Liver (tissue), 9 donors: ENCODE results near the gene CUX1. TPM values are rescaled to one million over a fixed set of nuclear protein-coding genes. Genes with fewer than 3 reads are reported as not detected.
"Not testable (repeated sequence)": the region's sequence is repeated elsewhere in the genome, so short reads cannot be mapped to it uniquely, and the experiment has no call there.

Experiments
- DNase-seq: peaks from one replicate; pipeline ENCODE4 v3.0.0-alpha.2; 2017; ENCODE audit warnings: low spot score
- H3K27ac ChIP-seq, 2 donors: one replicate each; pipeline ENCODE4 v1.7.0; 2013; ENCODE audit warnings: inconsistent platforms in 2 of 2, low read length in 2 of 2, control low read depth in 1 of 2, low read depth in 1 of 2, mild to moderate bottlenecking in 1 of 2
- H3K27me3 ChIP-seq, 4 donors: one replicate each; pipeline versions ENCODE4 v1.6.1 to v1.7.0; 2013; ENCODE audit warnings: low read length in 3 of 4, inconsistent platforms in 1 of 4, mild to moderate bottlenecking in 1 of 4, moderate library complexity in 1 of 4; ENCODE audit not compliant: control insufficient read depth in 4 of 4, insufficient read depth in 4 of 4
- H3K36me3 ChIP-seq, 4 donors: one replicate each; pipeline versions ENCODE4 v1.6.1 to v1.7.0; 2013; ENCODE audit warnings: low read length in 3 of 4, mild to moderate bottlenecking in 3 of 4, low read depth in 1 of 4, moderate library complexity in 1 of 4; ENCODE audit not compliant: control insufficient read depth in 4 of 4, insufficient read depth in 3 of 4
- H3K4me1 ChIP-seq, 4 donors: one replicate each; pipeline versions ENCODE4 v1.6.1 to v1.7.0; 2013; ENCODE audit warnings: low read length in 3 of 4, mild to moderate bottlenecking in 3 of 4, moderate library complexity in 1 of 4; ENCODE audit not compliant: control insufficient read depth in 4 of 4, insufficient read depth in 4 of 4
- H3K4me3 ChIP-seq, 3 donors: one replicate each; pipeline versions ENCODE4 v1.6.1 to v1.7.0; 2013; ENCODE audit warnings: low read length in 3 of 3, control low read depth in 1 of 3, low read depth in 1 of 3, mild to moderate bottlenecking in 1 of 3
- H3K9ac ChIP-seq, 2 donors: one replicate each; pipeline ENCODE4 v1.7.0; 2013; ENCODE audit warnings: low read length in 2 of 2, mild to moderate bottlenecking in 2 of 2, moderate library complexity in 2 of 2, control low read depth in 1 of 2, low read depth in 1 of 2
- H3K9me3 ChIP-seq, 4 donors: one replicate each; pipeline versions ENCODE4 v1.6.1 to v1.7.0; 2013; ENCODE audit warnings: low read length in 3 of 4; ENCODE audit not compliant: control insufficient read depth in 4 of 4
- FOXA1 ChIP-seq: IDR thresholded peaks from 2 replicates; pipeline ENCODE4 v1.6.1; 2016; ENCODE audit warnings: antibody characterized with exemption
- FOXA2 ChIP-seq: IDR thresholded peaks from 2 replicates; pipeline ENCODE4 v1.6.1; 2016; ENCODE audit warnings: antibody characterized with exemption
- GABPA ChIP-seq, 2 donors: IDR thresholded peaks in 1 of 2; conservative IDR thresholded peaks in 1 of 2; 2 replicates each; pipeline ENCODE4 v1.6.1; 2016; ENCODE audit warnings: antibody characterized with exemption in 2 of 2, mild to moderate bottlenecking in 1 of 2, moderate library complexity in 1 of 2
- HNF4A ChIP-seq, 2 donors: conservative IDR thresholded peaks; 2 replicates each; pipeline ENCODE4 v1.6.1; 2016; ENCODE audit warnings: antibody characterized with exemption in 2 of 2, mild to moderate bottlenecking in 2 of 2
- HNF4G ChIP-seq: IDR thresholded peaks from 2 replicates; pipeline ENCODE4 v1.6.1; 2016; ENCODE audit warnings: antibody characterized with exemption
- JUND ChIP-seq, 2 donors: IDR thresholded peaks; 2 replicates each; pipeline ENCODE4 v1.6.1; 2016; ENCODE audit warnings: antibody characterized with exemption in 2 of 2
- NR2F2 ChIP-seq: IDR thresholded peaks from 2 replicates; pipeline ENCODE4 v1.6.1; 2016; ENCODE audit warnings: antibody characterized with exemption
- RAD21 ChIP-seq, 2 donors: IDR thresholded peaks; 2 replicates each; pipeline ENCODE4 v1.6.1; 2016; ENCODE audit warnings: antibody characterized with exemption in 2 of 2, mild to moderate bottlenecking in 2 of 2
- SP1 ChIP-seq: IDR thresholded peaks from 2 replicates; pipeline ENCODE4 v1.6.1; 2018; ENCODE audit warnings: antibody characterized with exemption, mild to moderate bottlenecking
- YY1 ChIP-seq: IDR thresholded peaks from 2 replicates; pipeline ENCODE4 v1.6.1; 2016; ENCODE audit warnings: antibody characterized with exemption, mild to moderate bottlenecking
- WGBS: extraction: QIAGEN DNeasy Blood & Tissue Kit; methylation state at CpG from one replicate; pipeline ENCODE4 v1.1.7; 2013; 5-methylcytosine and 5-hydroxymethylcytosine counted together
- polyA plus RNA-seq, 2 donors: library from polyadenylated mRNA; stranded (reverse) in 1 of 2; unstranded in 1 of 2; fragments of 200-250 nt in 1 of 2; fragments of >200 nt in 1 of 2; fragmentation: Nextera tagmentation in 1 of 2; extraction: Ambion mirVana in 1 of 2; gene quantifications; one replicate each; pipeline versions ENCODE4 v1.2.1 to v1.2.3, GENCODE V29; 2013 to 2015
- total RNA-seq, 2 donors: library from RNA; depleted of rRNA; stranded (reverse); fragments of >200 nt; gene quantifications; one replicate each; pipeline ENCODE4 v1.2.3, GENCODE V29; 2014
- TF ChIP-seq, protein P1 (sequence below): IDR thresholded peaks from 2 replicates; pipeline ENCODE4 v1.6.1; 2016; ENCODE audit warnings: antibody characterized with exemption
- TF ChIP-seq, protein P2 (sequence below): fragments of 150-350 bp; IDR thresholded peaks from 2 replicates; pipeline ENCODE4 v1.5.1; 2017; ENCODE audit warnings: improper control_type of control experiment, low read depth, low read length; ENCODE audit not compliant: missing input control
- TF ChIP-seq, protein P3 (sequence below): IDR thresholded peaks from 2 replicates; pipeline ENCODE4 v1.6.1; 2016; ENCODE audit warnings: antibody characterized with exemption, mild to moderate bottlenecking
- TF ChIP-seq, protein P4 (sequence below): IDR thresholded peaks from 2 replicates; pipeline ENCODE4 v1.6.1; 2016; ENCODE audit warnings: antibody characterized with exemption
- TF ChIP-seq, protein P5 (sequence below): IDR thresholded peaks from 2 replicates; pipeline ENCODE4 v1.6.1; 2016; ENCODE audit warnings: antibody characterized with exemption
- donor health status: healthy.
- donor health status: healthy.
- donor health status: healthy.
- donor health status: healthy.
- donor health status: healthy.

The CUX1 gene
- total and polyA plus RNA-seq, 4 donors, result 18.6 to 40.6 (median 21.4) TPM

DNA sequence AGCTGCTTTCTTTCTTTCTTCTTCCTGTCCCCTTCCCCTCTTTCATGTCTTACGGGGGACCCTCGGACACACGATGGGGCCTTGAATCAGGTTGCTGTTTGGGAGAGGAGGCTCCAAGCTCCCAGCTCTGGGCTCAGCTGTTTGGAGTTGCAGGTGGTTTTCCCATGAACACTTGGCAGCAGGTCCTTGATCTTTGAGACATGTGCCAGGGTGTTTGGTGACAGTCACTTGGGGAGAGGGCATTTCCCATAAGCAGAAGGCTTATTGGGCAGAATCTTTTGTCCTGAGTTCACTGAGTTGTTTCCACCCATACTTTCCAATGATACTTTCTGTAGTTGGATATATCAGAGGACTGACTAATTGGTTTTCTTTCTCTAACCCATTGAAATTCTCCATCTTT is 364.6 kb downstream of the CUX1 start:
- Histone ChIP-seq H3K9me3 (no peaks in the 10 kb centered on the region), H3K36me3 (peaks cover 8 to 30% (median 12%) of the 10 kb centered on the region in 4 donors), H3K9ac (no peak overlapping the region), H3K4me1 (no peaks in the 10 kb centered on the region), H3K4me3 (no peak overlapping the region), H3K27ac (no peak overlapping the region), H3K27me3 (no peaks in the 10 kb centered on the region)
- WGBS, result 63% methylated on average over 3 of the region's 3 CpGs
- DNase-seq, result no peak
- TF ChIP-seq YY1 (no peak), NR2F2 (no peak), FOXA2 (no peak), RAD21 (IDR thresholded peaks at IDR 0.05) (no peak), SP1 (no peak), GABPA (IDR thresholded peaks at IDR 0.05 in 1 of 2, conservative IDR thresholded peaks at IDR 0.05 in 1 of 2) (no peak), JUND (IDR thresholded peaks at IDR 0.05) (no peak), HNF4G (no peak), FOXA1 (no peak), HNF4A (conservative IDR thresholded peaks at IDR 0.05) (no peak)
- TF ChIP-seq, protein P1, sequence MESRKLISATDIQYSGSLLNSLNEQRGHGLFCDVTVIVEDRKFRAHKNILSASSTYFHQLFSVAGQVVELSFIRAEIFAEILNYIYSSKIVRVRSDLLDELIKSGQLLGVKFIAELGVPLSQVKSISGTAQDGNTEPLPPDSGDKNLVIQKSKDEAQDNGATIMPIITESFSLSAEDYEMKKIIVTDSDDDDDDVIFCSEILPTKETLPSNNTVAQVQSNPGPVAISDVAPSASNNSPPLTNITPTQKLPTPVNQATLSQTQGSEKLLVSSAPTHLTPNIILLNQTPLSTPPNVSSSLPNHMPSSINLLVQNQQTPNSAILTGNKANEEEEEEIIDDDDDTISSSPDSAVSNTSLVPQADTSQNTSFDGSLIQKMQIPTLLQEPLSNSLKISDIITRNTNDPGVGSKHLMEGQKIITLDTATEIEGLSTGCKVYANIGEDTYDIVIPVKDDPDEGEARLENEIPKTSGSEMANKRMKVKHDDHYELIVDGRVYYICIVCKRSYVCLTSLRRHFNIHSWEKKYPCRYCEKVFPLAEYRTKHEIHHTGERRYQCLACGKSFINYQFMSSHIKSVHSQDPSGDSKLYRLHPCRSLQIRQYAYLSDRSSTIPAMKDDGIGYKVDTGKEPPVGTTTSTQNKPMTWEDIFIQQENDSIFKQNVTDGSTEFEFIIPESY, result no peak
- TF ChIP-seq, protein P2, sequence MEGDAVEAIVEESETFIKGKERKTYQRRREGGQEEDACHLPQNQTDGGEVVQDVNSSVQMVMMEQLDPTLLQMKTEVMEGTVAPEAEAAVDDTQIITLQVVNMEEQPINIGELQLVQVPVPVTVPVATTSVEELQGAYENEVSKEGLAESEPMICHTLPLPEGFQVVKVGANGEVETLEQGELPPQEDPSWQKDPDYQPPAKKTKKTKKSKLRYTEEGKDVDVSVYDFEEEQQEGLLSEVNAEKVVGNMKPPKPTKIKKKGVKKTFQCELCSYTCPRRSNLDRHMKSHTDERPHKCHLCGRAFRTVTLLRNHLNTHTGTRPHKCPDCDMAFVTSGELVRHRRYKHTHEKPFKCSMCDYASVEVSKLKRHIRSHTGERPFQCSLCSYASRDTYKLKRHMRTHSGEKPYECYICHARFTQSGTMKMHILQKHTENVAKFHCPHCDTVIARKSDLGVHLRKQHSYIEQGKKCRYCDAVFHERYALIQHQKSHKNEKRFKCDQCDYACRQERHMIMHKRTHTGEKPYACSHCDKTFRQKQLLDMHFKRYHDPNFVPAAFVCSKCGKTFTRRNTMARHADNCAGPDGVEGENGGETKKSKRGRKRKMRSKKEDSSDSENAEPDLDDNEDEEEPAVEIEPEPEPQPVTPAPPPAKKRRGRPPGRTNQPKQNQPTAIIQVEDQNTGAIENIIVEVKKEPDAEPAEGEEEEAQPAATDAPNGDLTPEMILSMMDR, result no peak
- TF ChIP-seq, protein P3, sequence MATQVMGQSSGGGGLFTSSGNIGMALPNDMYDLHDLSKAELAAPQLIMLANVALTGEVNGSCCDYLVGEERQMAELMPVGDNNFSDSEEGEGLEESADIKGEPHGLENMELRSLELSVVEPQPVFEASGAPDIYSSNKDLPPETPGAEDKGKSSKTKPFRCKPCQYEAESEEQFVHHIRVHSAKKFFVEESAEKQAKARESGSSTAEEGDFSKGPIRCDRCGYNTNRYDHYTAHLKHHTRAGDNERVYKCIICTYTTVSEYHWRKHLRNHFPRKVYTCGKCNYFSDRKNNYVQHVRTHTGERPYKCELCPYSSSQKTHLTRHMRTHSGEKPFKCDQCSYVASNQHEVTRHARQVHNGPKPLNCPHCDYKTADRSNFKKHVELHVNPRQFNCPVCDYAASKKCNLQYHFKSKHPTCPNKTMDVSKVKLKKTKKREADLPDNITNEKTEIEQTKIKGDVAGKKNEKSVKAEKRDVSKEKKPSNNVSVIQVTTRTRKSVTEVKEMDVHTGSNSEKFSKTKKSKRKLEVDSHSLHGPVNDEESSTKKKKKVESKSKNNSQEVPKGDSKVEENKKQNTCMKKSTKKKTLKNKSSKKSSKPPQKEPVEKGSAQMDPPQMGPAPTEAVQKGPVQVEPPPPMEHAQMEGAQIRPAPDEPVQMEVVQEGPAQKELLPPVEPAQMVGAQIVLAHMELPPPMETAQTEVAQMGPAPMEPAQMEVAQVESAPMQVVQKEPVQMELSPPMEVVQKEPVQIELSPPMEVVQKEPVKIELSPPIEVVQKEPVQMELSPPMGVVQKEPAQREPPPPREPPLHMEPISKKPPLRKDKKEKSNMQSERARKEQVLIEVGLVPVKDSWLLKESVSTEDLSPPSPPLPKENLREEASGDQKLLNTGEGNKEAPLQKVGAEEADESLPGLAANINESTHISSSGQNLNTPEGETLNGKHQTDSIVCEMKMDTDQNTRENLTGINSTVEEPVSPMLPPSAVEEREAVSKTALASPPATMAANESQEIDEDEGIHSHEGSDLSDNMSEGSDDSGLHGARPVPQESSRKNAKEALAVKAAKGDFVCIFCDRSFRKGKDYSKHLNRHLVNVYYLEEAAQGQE, result no peak
- TF ChIP-seq, protein P4, sequence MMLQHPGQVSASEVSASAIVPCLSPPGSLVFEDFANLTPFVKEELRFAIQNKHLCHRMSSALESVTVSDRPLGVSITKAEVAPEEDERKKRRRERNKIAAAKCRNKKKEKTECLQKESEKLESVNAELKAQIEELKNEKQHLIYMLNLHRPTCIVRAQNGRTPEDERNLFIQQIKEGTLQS, result no peak
- TF ChIP-seq, protein P5, sequence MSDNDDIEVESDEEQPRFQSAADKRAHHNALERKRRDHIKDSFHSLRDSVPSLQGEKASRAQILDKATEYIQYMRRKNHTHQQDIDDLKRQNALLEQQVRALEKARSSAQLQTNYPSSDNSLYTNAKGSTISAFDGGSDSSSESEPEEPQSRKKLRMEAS, result no peak

DNA sequence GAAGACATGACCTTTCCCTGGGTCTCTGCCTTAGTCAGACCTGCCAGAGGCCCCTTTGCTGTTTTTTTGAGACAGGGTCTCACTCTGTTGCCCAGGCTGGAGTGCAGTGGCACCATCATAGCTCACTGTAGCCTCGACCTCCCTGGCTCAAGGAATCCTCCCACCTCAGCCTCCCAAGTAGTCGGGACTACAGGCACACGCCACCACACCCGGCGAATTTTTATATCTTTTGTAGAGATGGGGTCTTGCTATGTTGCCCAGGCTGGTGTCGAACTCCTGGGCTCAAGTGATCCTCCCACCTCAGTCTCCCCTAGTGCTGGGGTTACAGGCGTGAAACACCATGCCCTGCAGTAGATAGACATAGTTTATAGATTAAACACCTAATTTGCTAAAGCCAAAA is 366.4 kb downstream of the CUX1 start:
- not testable (repeated sequence) for DNase-seq, H3K27me3 ChIP-seq, H3K9me3 ChIP-seq, H3K4me1 ChIP-seq, H3K27ac ChIP-seq, H3K9ac ChIP-seq, H3K4me3 ChIP-seq
- peaks cover 8 to 25% (median 11%) of the 10 kb centered on the region in 4 donors for H3K36me3 ChIP-seq
- 96% methylated on average over 7 of the region's 7 CpGs for WGBS
